Suprapubic skin (tissue), 4 donors: Measurements from ENCODE around the gene GPR62. TPM values are rescaled to one million over a fixed set of nuclear protein-coding genes. Genes with fewer than 3 reads are reported as not detected.

Experiments
- DNase-seq, 2 donors: peaks; one replicate each; pipeline ENCODE4 v3.0.0-alpha.2; 2019; ENCODE audit warnings: low spot score in 2 of 2
- H3K27ac ChIP-seq: fragments of 200-600 bp; sonication (generic); one replicate; pipeline ENCODE4 v1.5.1; 2019
- H3K27me3 ChIP-seq: fragments of 200-600 bp; sonication (generic); one replicate; pipeline ENCODE4 v1.5.1; 2019
- H3K36me3 ChIP-seq: fragments of 200-600 bp; sonication (generic); one replicate; pipeline ENCODE4 v1.5.1; 2019
- H3K4me1 ChIP-seq: fragments of 200-600 bp; sonication (generic); one replicate; pipeline ENCODE4 v1.5.1; 2019
- H3K4me3 ChIP-seq: fragments of 200-600 bp; sonication (generic); one replicate; pipeline ENCODE4 v1.5.1; 2019; ENCODE audit warnings: mild to moderate bottlenecking
- H3K9me3 ChIP-seq: fragments of 200-600 bp; sonication (generic); one replicate; pipeline ENCODE4 v1.5.1; 2019
- CTCF ChIP-seq, 2 donors: fragments of 200-600 bp in 1 of 2; fragments of 450-650 bp in 1 of 2; sonication (generic) in 1 of 2; IDR thresholded peaks; one replicate each; pipeline ENCODE4 v1.5.1; 2016 to 2019; ENCODE audit warnings: antibody characterized with exemption in 2 of 2, mild to moderate bottlenecking in 1 of 2, moderate library complexity in 1 of 2
- EP300 ChIP-seq: sonication (generic); formaldehyde crosslinking; IDR thresholded peaks from one replicate; pipeline ENCODE4 v1.6.1; 2017; ENCODE audit warnings: antibody characterized with exemption
- POLR2A ChIP-seq, 2 donors: fragments of 450-650 bp; IDR thresholded peaks; one replicate each; pipeline ENCODE4 v1.6.1; 2017; ENCODE audit warnings: antibody characterized with exemption in 2 of 2, mild to moderate bottlenecking in 2 of 2, moderate library complexity in 2 of 2
- POLR2AphosphoS5 ChIP-seq, 3 donors: sonication (generic); formaldehyde crosslinking; IDR thresholded peaks; one replicate each; pipeline ENCODE4 v1.6.1; 2017; ENCODE audit warnings: antibody characterized with exemption in 3 of 3
- WGBS: methylation state at CpG from one replicate; pipeline ENCODE4 v1.1.5; 2018; 5-methylcytosine and 5-hydroxymethylcytosine counted together
- total RNA-seq, 4 donors: library from RNA; depleted of rRNA; stranded (reverse); fragments of >200 nt; gene quantifications; one replicate each; pipeline ENCODE4 v1.1.0, GENCODE V29; 2016

GPR62 gene
- total RNA-seq, 4 donors from 2014 or later: not detected

DNA sequence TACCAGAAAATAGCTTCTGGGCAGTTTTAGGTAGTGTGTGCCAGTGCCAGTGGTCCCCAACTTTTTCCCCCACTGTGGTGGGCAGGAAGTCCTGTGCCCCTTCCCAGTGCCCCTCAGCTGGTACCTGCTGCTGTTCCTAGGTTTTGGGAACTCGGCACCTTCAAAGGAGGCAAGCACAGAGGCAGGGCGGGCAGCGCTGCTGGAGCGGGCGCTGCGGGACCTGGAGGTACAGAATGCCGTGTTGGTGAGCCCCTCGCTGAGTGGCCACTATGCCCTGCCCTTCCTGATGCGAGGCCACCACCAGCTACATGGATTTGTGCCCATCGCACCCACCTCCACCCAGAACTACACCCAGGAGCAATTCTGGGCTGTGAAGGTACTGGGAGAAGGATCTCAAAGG lies 25.1 kb downstream of the GPR62 start:
- TF ChIP-seq CTCF (IDR thresholded peaks at IDR 0.05): no peak
- no peak for TF ChIP-seq POLR2AphosphoS5 (IDR thresholded peaks at IDR 0.05)
- TF ChIP-seq EP300: no peak
- TF ChIP-seq POLR2A (IDR thresholded peaks at IDR 0.05): no peak
- Histone ChIP-seq H3K4me1 (peaks cover 59% of the 10 kb centered on the region), H3K9me3 (no peaks in the 10 kb centered on the region), H3K4me3 (no peak overlapping the region), H3K27me3 (no peaks in the 10 kb centered on the region), H3K36me3 (peaks cover 5% of the 10 kb centered on the region), H3K27ac (no peak overlapping the region)
- WGBS: 100% methylated on average over 2 of the region's 10 CpGs
- DNase-seq: no peak

DNA sequence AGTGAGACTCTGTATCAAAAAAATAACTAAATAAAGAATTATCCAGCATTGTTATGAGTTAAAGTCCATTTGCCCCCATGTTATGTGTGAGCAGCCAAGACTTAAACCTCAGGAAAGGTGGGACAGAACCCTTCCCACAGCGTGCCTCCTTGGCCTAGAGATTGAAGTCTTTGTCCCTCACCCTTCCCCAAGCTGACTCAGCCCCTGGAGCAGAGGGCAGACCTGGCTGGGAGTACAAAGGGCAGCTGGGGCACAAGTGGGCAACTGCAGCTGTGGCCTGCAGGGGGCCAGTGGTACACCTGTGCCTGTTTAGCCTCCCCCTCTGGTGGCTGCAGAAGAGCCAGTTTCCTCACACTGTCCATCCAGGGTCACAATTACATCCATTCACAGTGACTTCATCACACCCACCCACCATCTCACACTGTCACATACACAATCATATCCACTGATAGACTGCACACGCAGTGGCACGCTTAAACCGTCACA lies 27.2 kb downstream of the GPR62 start:
- Histone ChIP-seq H3K36me3 (peaks cover 5% of the 10 kb centered on the region), H3K4me3 (peak overlapping the region; percentile 59), H3K27ac (peak overlapping the region; percentile 91), H3K27me3 (no peaks in the 10 kb centered on the region), H3K4me1 (peaks cover 39% of the 10 kb centered on the region), H3K9me3 (no peaks in the 10 kb centered on the region)
- DNase-seq: no peak
- 13% methylated on average over 4 of the region's 4 CpGs for WGBS
- peak in 1 of 2 donors; percentile 20 for TF ChIP-seq CTCF (IDR thresholded peaks at IDR 0.05)
- no peak for TF ChIP-seq EP300
- no peak for TF ChIP-seq POLR2AphosphoS5 (IDR thresholded peaks at IDR 0.05)

DNA sequence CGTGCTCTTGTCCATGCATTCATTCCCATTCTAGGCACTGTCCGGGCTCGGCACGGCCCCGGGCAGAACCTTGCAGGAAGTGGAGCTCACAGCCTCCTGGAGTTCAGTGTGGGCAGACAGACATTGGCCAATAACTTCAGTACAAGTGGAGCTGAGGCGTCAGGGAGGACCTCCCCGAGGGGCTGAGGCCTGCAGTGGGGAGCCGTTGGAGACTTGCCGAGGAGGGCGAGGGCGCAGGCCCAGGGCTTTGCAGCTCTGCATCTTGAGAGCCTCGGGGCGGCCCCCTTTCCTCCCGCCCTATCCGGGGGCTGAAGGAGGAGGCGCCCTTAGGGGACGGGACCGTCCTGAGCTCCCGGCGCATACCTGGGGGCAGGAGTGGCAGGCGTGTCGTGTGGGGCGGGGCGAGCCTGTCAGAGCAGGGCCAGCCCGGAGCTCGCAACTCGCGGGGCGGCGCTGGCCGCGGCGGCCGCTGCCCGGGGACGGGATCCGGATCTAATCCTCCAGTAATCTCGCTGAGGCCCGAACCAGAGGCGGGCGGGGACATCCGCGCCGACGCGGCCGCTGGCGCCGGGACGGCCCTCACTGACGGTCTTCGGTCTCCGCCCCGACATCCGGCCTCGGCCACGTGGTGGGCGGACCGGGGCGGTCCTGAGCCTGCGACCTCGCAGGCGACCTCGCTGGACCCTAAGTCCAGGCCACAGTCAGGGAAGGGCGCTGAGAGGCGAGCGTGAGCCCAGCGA lies 27.8 kb downstream of the GPR62 start, which contains the start of gene ACY1:
TSS of gene ACY1 (plus strand) at position 698 of the 740 bp plus-strand sequence. CDS start 530 bp downstream, outside the sequence.
- peak; percentile 91 for DNase-seq
- Histone ChIP-seq H3K4me3 (peak within 1 kb of the TSS; percentile 59), H3K27me3 (no peaks in the 10 kb centered on the region), H3K27ac (peak within 1 kb of the TSS; percentile 91), H3K4me1 (peaks cover 33% of the 10 kb centered on the region), H3K36me3 (peaks cover 5% of the 10 kb centered on the region), H3K9me3 (no peaks in the 10 kb centered on the region)
- 1% methylated on average over 17 of the region's 68 CpGs for WGBS
- TF ChIP-seq POLR2AphosphoS5 (IDR thresholded peaks at IDR 0.05) (peak in 1 of 3 donors; percentile 43), CTCF (IDR thresholded peaks at IDR 0.05) (no peak)

- peaks cover 5% of the 10 kb centered on the region for H3K36me3 ChIP-seq
- no peaks in the 10 kb centered on the region for H3K27me3 ChIP-seq
- WGBS: 38% methylated on average over 10 of the region's 22 CpGs
- DNase-seq: no peak
- H3K27ac ChIP-seq: peak overlapping the region; percentile 91
- H3K4me1 ChIP-seq: peaks cover 31% of the 10 kb centered on the region
- H3K9me3 ChIP-seq: no peaks in the 10 kb centered on the region
- no peak for TF ChIP-seq POLR2A (IDR thresholded peaks at IDR 0.05)
- TF ChIP-seq EP300: no peak
- TF ChIP-seq POLR2AphosphoS5 (IDR thresholded peaks at IDR 0.05): no peak
- TF ChIP-seq CTCF (IDR thresholded peaks at IDR 0.05): no peak
- peak overlapping the region; percentile 59 for H3K4me3 ChIP-seq
Observed at GRCh38 chr3:51983578-51984268, 28.5 kb downstream of the GPR62 start.

- Histone ChIP-seq H3K27me3 (no peaks in the 10 kb centered on the region), H3K27ac (peak overlapping the region; percentile 91), H3K4me3 (no peak overlapping the region), H3K36me3 (peaks cover 5% of the 10 kb centered on the region), H3K9me3 (no peaks in the 10 kb centered on the region), H3K4me1 (peaks cover 31% of the 10 kb centered on the region)
- no peak for DNase-seq
- TF ChIP-seq EP300 (no peak), CTCF (IDR thresholded peaks at IDR 0.05) (no peak), POLR2AphosphoS5 (IDR thresholded peaks at IDR 0.05) (no peak), POLR2A (IDR thresholded peaks at IDR 0.05) (no peak)
Observed at GRCh38 chr3:51984269-51984647, 29.1 kb downstream of the GPR62 start.
